BE2C (cell line): ENCODE data around the gene BMERB1.

Experiments
- DNase-seq: peaks from one replicate; pipeline ENCODE4 v3.0.0-alpha.2; 2020
- H3K27me3 ChIP-seq: fragments of 250-450 bp; sonication (Bioruptor Pico); 2 replicates; pipeline ENCODE4 v1.5.1; 2020; ENCODE audit warnings: mild to moderate bottlenecking
- H3K36me3 ChIP-seq: fragments of 250-450 bp; sonication (Bioruptor Pico); 2 replicates; pipeline ENCODE4 v1.5.1; 2020; ENCODE audit warnings: mild to moderate bottlenecking
- H3K4me1 ChIP-seq: fragments of 250-450 bp; sonication (Bioruptor Pico); 2 replicates; pipeline ENCODE4 v1.5.1; 2020
- H3K4me3 ChIP-seq: 2 replicates; pipeline ENCODE4 v1.5.1; 2011; ENCODE audit warnings: low read depth, low read length
- H3K9me3 ChIP-seq: fragments of 250-450 bp; sonication (Bioruptor Pico); 2 replicates; pipeline ENCODE4 v1.5.1; 2020
- TF ChIP-seq, protein P1 (sequence below): IDR thresholded peaks from 2 replicates; pipeline ENCODE4 v1.5.1; 2012; ENCODE audit warnings: mild to moderate bottlenecking, low read depth, low read length

The BMERB1 gene

DNA sequence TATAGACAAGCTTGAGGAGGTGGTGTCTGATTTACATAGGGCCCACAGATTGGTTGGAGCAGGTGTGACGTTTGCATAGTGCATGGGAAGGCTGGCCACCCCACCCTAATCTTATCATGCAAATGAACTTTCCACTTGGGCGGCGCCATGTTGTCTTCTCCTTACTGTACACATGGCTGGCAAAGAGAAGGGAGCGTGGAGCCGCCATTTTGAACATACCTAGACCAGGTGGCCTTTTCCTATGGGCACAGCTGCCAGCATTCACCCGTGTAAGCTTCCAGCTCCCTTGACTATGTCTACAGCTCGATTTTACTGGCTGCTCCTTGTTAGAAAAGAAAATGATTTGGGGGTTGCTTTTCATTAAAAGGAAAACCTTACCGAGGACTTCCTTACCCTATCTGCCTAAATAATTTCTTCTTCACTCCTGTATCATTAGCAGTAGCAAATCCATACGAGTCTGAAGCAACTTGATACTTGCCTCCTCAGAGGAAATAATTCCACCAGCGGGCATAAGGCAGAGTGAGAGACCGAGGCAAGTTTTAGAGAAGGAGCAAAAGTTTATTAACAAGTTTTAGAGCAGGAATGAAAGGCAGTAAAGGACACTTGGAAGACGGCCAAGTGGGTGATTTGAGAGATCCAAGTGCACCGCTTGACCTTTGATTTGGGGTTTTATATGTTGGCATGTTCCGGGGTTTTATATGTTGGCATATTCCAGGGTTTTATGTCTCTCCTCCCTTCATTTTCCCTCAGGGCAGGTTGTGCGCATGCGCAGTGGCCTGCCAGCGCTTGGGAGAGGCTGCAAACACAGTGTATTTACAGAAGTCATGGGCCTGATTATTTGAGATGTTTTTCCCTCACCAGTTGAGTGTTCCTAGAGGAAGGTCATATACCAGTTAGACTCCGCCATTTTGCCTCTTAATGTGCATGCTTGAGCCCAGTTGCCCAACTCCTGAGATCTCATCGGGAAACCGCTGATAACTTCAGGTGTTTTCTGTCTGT lies 142.9 kb downstream of the BMERB1 start:
- TF ChIP-seq, protein P1, sequence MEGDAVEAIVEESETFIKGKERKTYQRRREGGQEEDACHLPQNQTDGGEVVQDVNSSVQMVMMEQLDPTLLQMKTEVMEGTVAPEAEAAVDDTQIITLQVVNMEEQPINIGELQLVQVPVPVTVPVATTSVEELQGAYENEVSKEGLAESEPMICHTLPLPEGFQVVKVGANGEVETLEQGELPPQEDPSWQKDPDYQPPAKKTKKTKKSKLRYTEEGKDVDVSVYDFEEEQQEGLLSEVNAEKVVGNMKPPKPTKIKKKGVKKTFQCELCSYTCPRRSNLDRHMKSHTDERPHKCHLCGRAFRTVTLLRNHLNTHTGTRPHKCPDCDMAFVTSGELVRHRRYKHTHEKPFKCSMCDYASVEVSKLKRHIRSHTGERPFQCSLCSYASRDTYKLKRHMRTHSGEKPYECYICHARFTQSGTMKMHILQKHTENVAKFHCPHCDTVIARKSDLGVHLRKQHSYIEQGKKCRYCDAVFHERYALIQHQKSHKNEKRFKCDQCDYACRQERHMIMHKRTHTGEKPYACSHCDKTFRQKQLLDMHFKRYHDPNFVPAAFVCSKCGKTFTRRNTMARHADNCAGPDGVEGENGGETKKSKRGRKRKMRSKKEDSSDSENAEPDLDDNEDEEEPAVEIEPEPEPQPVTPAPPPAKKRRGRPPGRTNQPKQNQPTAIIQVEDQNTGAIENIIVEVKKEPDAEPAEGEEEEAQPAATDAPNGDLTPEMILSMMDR, result no peak
- Histone ChIP-seq H3K4me1 (peaks cover 14% of the 10 kb centered on the region), H3K4me3 (no peak overlapping the region), H3K9me3 (no peaks in the 10 kb centered on the region; the same call in 1 of the 2 replicates), H3K27me3 (no peaks in the 10 kb centered on the region), H3K36me3 (no peaks in the 10 kb centered on the region)
- peak; percentile 95 for DNase-seq

DNA sequence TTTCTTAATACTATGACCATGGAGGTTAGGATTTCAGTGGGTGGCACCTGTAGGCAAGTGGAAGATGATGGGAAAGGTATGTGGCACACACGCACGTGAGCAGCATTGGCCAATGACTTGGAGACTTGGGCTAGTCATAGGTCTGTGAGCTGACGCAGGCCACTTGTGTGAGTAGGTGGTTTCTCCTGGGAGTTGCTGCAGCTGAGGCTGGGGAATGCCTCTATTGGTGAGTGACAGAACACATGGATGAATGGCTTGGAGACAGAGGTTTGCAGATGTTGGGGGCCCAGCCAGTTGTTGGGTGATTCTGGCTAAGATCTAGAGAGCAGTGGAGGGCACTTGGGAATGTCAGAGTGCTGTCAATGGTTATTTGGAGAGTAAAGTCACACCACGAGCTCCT lies 144.4 kb downstream of the BMERB1 start:
- H3K27me3 ChIP-seq, result no peaks in the 10 kb centered on the region
- no peaks in the 10 kb centered on the region for H3K36me3 ChIP-seq
- no peak overlapping the region for H3K4me3 ChIP-seq
- peaks cover 14% of the 10 kb centered on the region for H3K4me1 ChIP-seq
- TF ChIP-seq, protein P1, result no peak
- no peaks in the 10 kb centered on the region; the same call in 1 of the 2 replicates for H3K9me3 ChIP-seq
- DNase-seq, result no peak

DNA sequence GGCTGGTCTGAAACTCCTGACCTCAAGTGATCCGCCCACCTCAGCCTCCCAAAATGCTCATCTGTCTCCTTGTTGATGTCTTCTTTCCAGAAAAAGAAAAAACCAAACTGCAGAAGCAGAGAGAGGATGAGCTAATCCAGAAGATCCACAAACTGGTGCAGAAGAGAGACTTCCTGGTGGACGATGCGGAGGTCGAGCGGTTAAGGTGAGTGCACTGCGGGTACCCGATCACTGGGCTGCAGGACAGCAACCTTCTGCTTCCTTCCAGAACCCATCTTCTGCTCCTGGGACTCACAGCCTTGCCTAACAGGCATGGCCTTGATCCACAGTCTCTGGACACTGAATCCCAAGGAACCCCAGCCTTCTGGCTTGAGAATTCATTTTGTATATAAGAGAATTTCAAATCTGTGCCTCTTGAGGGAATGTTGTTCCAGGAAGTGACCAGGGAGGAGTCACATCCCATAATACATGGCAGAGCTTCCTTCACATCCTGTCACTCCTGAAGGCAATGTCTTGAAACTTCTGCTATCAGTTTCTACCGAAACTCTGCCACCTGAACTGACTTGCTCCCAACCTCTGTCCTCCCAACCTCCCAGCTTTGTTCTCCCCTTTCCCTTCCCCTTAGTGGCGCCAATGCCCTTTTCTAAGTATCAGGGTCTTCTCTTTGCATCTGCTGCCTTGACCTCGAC lies 146.9 kb downstream of the BMERB1 start:
- Histone ChIP-seq H3K9me3 (no peaks in the 10 kb centered on the region; the same call in 1 of the 2 replicates), H3K36me3 (no peaks in the 10 kb centered on the region), H3K27me3 (no peaks in the 10 kb centered on the region), H3K4me1 (peaks cover 10% of the 10 kb centered on the region), H3K4me3 (no peak overlapping the region)
- no peak for DNase-seq
- TF ChIP-seq, protein P1, result no peak

DNA sequence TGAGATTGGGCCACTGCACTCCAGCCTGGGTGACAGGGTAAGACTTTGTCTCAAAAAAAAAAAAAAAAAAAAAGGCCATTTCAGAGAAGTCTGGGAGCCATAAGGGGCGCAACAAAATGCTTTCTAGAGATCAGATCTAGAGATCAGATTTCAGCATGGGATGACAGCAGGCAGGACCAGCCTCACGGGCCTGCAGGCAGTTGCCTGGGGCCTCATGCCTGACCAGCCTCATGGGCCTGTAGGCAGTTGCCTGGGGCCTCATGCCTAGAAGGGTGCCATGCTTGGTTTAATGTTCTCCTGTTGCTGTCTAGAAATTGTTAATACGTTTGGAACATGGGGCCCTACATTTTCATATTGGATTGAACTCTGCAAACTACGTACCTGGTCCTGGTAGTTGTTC lies 149.1 kb downstream of the BMERB1 start:
- no peaks in the 10 kb centered on the region for H3K27me3 ChIP-seq
- no peaks in the 10 kb centered on the region for H3K4me1 ChIP-seq
- no peak overlapping the region for H3K4me3 ChIP-seq
- H3K36me3 ChIP-seq, result no peaks in the 10 kb centered on the region
- no peak for DNase-seq
- H3K9me3 ChIP-seq, result no peaks in the 10 kb centered on the region
- TF ChIP-seq, protein P1, result no peak

DNA sequence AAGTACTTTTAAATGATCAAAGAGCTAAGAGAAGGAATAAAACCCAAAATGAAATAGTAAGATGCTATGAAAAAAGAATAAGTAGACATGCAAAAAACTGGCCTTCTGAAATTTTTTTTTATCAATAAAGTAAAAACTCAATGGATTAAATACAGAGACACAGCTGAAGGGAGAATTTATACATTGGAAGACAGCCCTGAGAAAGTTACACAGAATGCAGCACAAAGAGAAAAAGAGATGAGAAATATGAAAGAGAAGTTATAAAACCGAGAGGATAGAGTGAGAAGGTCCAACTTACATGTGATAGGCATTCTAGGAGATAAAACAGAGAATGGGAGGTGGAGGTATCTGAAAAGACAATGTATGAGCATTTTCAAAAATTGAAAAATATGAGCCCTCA lies 151.6 kb downstream of the BMERB1 start:
- Histone ChIP-seq H3K4me3 (no peak overlapping the region), H3K9me3 (no peaks in the 10 kb centered on the region), H3K4me1 (no peaks in the 10 kb centered on the region; the same call in 1 of the 2 replicates), H3K27me3 (no peaks in the 10 kb centered on the region), H3K36me3 (no peaks in the 10 kb centered on the region)
- DNase-seq, result no peak
- TF ChIP-seq, protein P1, result no peak
